HG03039 (cell line): ENCODE measurements around the gene MRC2.
"Not testable (repeated sequence)": the region's sequence is repeated elsewhere in the genome, so short reads cannot be mapped to it uniquely, and the experiment has no call there.

ENCODE experiments used
- ATAC-seq: cut with Tn5 transposase; IDR thresholded peaks from one replicate; pipeline ENCODE4 v1.9.1; 2021; ENCODE audit warnings: mild to moderate bottlenecking, moderate library complexity; ENCODE audit not compliant: unreplicated experiment

The MRC2 gene

GRCh38 chr17:62611728-62612127 is 15.7 kb upstream of the MRC2 start:
- no peak for ATAC-seq

DNA sequence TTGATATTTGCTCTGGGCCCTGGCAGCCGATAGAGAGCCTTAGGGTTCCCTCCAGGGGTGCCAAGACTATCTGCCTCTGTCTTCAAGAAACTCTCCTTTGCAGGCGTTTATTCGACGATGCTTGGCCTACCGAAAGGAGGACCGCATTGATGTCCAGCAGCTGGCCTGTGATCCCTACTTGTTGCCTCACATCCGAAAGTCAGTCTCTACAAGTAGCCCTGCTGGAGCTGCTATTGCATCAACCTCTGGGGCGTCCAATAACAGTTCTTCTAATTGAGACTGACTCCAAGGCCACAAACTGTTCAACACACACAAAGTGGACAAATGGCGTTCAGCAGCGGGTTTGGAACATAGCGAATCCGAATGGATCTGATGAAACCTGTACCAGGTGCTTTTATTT is 15.2 kb upstream of the MRC2 start:
- not testable (repeated sequence) for ATAC-seq

GRCh38 chr17:62613095-62613494 is 14.4 kb upstream of the MRC2 start:
- ATAC-seq = not testable (repeated sequence)

GRCh38 chr17:62614142-62614541 is 13.3 kb upstream of the MRC2 start:
- no peak for ATAC-seq

GRCh38 chr17:62615503-62615902 is 12.0 kb upstream of the MRC2 start:
- no peak for ATAC-seq

DNA sequence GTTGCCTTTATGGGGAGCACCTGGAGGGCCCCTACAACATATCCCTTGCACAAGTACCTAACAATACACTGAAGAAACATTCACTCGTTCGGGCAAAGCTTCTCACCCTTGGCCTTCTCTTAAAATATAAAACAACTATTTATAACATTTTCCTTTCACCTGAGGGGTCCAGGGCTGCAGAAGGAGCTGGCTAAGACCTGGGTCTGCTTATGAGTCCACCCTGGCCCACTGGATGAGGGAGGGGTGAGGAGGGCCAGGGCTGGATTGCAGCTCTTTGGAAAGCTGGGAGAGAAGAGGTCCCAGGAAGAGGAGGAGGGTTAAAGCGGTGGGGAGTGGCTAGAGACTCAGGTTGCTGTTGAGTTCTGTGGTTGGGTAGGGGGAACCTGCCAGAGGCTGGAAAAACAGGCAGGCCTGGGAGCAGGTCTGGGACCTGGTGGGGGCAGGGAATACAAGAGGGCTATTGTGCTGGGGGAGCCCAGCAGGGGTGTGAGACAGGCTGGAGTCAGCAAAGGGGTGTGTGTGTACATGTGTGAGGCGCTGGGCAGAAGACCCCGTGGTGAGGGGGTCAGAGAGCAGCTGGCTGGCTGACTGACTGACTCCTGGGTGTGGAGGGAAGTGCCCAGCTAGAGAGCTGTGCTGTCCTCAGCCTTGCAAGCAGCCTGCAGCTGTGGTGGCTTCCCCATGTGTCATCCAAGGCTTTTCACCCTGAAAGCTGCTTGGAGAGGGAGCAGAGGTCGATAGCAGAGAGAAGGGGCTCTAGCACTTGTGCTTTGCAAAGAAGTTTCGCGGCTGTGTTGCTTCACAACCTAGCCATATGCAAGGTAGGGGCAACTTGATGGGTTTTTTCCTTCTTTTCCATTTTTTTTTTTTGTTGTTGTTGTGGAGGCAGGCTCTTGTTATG is 10.2 kb upstream of the MRC2 start:
- no peak for ATAC-seq

DNA sequence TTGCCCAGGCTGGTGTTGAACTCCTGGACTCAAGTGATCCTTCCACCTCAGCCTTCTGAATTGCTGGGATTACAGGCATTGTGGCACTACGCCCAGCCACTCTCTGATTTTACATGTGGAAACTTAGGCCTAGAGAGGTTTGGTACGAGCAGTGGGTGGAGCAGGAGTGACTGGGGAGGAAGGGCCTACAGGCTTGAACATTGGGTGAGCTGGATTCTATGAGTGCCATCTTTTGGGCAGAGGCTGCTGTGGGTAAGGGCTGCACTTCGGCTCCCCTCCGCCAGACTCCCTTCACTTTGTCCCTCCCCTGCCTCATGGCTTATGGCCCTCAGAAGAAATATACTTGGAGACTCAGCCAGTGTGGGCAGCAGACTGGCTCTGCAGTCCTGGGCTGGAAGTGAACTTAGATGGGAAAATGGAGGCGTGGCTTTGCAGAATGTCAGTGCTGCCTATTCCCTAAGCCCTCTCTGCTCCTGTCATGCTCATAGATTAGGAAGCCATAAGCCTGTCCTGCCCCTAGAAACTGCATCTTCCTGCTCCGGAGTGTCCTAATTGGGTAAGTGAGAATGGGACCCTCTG is 9.5 kb upstream of the MRC2 start:
- no peak for ATAC-seq

- no peak for ATAC-seq
These were observed 8.6 kb upstream of the MRC2 start for GRCh38 chr17:62618647-62619416.

DNA sequence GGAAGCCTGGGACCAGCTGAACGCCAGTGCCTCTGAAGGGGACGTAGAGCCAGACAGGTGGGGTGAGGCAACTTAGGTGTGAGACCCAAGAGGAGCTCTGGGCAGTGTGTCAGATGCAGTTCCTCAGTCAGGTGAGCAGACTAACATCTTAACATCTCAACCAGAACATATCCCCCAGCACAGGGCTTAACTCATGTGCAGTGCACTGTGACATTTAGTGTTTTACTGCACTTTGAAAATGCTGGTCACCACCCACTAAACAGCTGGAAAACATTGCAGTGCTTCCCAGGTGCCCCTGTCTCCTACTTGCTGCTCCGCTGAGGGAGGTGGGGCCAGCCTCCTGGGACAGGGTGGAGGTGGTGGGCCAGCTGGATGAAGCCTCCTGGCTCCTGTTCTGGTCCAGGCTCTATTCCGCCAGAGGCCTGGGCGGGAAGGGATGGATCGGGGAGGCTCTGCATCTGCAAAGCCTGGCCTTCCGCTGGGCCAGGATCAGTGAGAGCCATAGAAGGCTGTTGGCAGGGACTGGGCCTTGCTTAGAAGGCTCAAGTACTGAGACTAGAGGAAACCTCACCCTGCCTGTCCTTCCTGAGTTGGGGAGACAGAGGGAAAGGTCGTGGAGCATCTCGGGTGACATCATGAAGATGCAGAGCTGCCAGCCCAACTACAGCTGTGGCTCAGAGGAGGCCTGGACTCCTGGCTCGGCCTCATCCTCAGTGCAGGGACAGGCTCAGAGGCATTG is 7.9 kb upstream of the MRC2 start:
- ATAC-seq = no peak

DNA sequence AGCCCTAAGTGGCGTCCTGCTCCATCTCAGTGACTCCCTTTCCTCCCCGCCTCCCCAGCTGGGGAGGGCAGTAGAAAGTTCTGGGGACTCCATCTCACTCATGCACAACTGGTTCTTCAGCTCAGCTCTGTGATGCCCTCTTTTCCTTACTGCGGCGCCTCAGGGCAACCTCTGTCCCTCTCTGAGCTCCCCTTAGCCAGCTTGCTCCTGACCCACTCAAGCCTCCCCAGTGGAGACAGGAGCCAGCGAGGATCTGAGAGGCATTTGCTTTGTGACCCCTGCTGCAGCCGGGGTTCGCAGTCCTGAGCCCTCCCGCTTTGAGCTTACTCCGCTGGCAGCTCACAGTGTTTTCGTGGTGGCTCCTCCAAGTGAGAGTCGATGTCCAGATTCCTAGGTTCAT is 6.2 kb upstream of the MRC2 start:
- no peak for ATAC-seq

DNA sequence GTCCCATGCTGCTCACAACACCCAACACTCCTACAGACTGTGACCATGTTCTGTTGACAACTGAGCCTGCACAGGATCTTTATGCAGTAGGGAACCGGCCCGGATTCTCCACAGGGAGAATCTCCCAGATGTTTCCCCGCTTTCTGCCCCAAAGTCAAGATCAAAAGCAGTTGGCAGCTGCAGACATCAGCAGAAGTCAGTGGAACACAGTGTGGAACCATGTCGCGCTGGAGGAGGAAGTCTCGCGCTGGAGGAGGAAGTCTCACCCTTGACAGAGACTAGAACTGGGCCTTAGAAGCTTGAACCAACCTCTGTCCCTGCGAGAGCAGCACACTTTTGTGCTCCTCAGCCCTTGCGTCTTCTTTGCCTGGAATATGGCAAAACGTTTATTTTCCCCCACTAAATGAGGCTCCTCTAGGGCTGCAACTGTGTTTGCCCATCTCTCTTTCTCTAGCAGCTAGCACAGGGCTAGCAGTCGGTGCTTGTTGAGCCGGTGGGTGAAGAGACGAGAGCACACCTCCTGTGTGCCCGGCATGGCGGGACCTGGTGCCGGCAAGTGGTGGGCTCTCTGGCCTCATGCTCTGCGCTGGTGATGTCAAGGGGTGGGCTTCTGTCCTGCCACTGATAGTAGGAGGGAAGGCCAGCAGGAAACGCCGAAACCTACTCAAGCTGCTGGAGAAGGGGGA is 2.1 kb upstream of the MRC2 start:
- no peak for ATAC-seq

DNA sequence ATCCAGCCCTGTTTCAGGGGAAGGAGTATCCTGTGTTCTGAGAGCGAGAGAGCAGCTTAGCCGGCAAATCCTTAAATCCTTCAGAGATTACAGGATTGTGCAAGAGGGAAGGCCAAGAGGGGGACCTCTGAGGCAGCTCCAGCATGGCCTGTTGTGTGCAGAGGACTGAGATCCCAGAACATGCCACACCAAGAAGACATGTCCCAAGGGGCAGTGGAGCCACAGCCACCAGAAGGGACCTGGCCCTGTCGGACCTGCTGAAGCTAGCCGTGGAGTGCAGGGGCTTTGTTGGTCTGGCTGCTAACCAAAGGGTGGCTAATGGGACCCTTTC is 1.6 kb upstream of the MRC2 start:
- ATAC-seq = no peak

DNA sequence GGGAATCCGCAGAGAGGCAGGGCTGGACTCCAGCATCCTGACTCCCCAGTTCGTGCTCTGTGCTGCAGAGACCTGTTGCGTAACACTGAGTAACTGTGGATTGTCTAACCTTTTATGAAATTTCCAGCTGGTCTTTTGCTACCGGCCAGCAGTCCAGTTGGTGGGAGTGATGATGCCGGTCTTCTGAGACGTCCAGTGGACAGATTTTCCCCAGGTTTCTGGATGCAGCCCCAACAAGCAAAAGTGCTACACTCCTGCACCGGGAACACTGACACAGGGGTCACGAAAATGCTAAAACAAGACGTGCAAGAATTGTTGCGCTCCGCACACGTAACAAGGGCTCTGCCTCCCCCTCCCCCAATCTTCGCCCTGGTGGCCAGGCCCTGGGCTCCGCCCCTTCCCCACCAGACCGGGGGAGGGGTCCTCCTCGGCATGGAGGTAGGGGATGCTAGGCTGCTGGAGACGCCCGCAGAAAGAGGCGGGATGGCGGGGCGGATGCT is 701 bp upstream of the MRC2 start:
- ATAC-seq = no peak

GRCh38 chr17:62627904-62628633 is 599 bp downstream of the MRC2 start:
- no peak for ATAC-seq

DNA sequence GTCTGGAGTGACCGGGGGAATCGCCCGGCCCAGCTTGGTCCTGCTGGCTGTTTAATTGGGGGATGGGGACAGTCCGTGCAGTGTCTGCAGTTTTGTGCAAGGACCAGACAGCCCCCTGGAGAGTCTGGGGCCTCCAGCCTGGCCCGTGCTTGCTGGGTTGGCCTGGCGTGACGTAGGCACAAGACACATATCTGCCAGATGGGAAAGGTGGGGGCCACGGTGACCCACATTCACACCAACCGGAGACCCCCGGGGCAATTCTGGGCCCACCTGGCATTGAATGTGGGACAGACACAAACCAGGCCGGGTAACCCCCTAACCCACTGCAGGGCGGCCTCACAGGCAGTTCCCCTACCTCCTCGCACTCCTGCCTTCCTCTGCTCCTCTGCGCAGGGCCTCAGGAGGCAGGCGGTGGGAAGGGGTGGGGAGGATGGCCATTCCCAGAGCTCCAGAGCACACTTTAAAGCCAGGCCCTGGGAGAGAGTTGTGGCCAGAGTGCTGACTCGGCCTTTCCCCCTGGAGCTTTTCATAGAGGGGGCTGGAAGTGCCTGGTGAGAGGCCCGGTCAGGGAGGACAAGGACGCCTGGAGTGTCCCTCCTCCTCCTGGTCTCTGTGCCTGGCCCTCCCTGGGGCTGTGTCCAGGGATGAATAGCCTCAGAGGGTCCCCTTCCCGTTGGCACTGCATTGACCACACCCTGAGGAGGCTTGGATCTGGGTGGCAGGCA is 1.5 kb downstream of the MRC2 start:
- no peak for ATAC-seq

- ATAC-seq = no peak
These were observed 2.3 kb downstream of the MRC2 start for GRCh38 chr17:62629556-62630364.

DNA sequence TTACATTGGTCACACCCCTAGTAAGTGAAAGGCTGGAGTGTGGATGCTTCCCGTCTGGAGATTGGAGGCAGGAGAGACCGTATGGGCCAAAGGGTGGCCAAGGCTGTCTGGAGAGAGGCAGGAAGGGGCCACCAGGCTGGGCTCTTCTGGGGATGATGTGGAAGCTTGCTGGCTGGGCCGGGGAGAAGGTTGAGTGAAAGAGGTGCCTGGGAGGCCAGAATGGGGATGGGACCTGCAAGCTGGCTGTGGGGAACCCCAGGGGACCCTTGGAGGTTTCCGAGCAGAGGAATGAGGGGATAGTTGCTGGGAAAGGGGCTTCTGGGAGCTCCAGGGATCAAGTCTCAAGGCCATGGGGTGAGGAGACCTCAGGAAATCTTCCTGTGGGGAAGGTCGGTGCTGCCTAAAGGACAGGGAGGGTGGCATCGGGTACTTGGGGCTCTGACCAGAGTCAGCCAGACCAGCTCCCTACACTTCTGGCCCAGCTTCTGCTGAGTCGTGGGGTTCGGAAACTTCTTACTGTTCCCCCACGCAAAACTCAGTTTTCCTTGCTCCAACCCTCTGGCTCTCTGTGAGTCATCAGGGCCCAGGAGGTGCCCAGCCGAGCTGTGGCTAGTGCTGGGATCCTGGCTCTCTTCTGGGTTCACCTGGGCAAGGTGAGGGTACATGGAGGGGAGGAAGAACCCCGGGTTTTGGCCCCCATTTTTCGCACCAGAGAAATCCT is 3.1 kb downstream of the MRC2 start:
- ATAC-seq = no peak
